NCI-H510A (cell line): ENCODE measurements around the gene ZSWIM4.
"Not testable (repeated sequence)": the region's sequence is repeated elsewhere in the genome, so short reads cannot be mapped to it uniquely, and the experiment has no call there.

ENCODE experiments used
- DNase-seq: peaks from one replicate; lab custom pipeline; 2025; lab: John Stamatoyannopoulos, UW

Gene ZSWIM4

DNA sequence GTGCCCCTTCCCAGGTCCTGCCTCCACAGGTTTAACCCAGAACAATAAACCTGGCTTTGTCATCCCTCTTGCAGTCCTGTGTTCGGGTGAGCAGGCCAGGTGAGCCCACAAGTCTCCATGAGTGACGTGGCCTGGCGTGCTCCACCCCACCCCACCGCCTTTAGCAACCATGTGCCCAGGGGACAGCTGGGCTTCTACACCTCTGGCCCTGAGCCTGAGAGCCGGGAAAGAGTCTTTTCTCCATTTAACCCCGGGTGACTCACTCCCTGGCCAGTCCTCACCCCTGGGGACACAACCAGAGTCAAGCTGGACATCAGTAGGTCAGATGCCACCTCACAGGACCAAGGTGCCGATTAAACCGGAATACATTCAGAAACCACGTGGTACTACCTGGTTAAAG, 16.8 kb upstream of the ZSWIM4 start:
- no peak for DNase-seq

DNA sequence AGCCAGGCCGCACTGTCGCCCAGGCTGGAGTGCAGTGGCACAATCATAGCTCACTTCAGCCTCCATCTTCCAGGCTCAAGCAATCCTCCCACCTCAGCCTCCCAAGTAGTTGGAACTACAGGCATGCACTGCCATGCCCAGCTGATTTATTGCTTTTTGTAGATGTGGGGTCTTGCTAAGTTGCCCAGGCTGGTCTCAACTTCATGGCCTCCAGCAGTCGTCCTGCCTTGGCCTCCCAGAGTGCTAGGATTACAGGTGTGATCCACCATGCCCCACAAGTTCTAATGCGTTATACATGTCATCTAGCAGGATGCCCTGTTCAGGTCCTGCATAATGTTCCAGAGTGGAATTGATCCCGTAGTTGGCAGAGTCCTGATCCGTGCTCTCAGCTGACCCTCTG, 16.4 kb upstream of the ZSWIM4 start:
- DNase-seq: no peak

DNA sequence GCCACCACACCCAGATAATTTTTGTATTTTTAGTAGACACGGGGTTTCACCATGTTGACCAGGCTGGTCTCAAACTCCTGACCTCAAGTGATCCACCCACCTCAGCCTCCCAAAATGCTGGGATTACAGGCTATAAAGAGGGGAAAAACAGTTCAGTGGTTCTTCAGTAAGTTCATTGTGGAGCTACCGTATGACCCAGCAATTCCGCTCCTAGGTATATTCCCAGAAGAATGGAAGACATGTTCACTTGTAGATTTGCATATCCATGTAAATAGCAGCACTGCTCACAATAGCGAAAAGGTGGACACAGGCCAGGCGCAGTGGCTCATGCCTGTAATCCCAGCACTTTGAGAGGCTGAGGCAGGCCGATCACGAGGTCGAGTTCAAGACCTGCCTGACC, 15.4 kb upstream of the ZSWIM4 start:
- not testable (repeated sequence) for DNase-seq

DNA sequence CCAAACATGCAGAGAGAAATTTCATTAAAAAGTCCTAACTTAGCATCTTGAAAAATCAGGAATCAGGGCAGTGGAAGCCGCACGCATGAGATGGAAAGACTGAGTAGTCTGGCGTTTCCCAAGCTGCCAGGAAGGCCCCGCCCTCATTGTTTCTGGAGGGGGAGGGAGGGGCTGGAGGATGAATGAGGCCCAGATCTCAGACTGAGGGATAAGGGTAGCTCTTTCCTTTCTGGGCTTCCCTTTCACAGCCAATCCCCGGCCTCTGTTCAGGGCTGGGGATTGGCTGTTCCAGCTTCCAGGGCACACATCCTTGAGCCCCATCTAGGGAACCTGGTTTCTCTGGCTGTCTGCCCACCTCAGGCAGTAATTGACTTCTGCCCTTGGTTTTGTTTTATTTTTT, 13.7 kb upstream of the ZSWIM4 start:
- peak; percentile 52 for DNase-seq

DNA sequence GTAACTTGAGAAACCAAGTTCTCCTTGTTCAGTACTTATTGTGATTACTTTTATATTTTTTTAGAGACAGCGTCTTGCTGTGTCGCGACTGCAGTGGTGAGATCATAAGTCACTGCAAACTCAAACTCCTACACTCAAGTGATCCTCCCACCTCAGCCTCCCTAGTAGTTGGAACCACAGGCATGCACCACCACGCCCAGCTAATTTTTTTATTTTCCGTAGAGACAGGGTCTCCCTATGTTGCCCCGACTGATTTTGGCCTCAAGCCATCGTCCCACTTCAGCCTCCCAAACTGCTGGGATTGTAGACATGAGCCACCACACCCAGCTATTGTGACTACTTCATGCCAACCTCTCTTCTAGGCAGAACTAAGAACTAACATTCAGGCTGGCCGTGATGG, 12.7 kb upstream of the ZSWIM4 start:
- no peak for DNase-seq

DNA sequence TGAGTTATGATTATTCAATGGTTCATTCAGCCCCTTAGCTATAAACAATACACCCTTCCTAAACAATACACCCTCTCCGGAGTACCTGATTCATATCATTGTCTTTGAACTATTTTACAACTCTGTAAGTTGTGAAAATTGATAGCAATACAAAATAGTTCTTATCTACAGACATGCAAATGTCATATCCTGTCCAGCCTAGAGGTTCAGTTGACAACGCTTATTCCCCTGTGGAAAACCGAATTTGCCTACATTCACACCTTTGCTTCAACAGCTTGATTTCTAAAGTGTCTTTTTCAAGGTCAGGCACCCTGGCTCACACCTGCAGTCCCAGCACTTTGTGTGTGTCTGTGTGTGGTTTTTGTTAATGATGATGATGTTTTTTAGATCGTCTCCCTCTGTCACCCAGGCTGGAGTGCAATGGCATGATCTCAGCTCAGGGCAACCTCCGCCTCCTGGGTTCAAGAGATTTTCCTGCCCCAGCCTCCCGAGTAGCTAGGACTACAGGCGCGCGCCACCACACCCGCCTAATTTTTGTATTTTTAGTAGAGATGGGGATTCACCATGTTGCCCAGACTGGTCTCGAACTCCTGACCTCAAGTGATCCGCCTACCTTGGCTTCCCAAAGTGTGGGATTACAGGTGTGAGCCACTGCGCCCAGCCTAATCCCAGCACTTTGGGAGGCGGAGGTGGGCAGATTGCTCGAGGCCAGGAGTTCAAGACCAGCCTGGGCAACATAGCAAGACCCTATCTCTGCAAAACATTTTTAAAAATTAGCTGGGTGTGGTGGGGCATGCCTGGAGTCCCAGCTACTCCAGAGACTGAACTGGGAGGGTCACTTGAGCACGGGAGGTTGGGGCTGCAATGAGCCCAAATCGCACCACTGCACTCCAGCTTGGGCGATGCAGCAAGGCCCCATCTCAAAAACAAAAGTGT, 11.4 kb upstream of the ZSWIM4 start:
- DNase-seq: no peak

DNA sequence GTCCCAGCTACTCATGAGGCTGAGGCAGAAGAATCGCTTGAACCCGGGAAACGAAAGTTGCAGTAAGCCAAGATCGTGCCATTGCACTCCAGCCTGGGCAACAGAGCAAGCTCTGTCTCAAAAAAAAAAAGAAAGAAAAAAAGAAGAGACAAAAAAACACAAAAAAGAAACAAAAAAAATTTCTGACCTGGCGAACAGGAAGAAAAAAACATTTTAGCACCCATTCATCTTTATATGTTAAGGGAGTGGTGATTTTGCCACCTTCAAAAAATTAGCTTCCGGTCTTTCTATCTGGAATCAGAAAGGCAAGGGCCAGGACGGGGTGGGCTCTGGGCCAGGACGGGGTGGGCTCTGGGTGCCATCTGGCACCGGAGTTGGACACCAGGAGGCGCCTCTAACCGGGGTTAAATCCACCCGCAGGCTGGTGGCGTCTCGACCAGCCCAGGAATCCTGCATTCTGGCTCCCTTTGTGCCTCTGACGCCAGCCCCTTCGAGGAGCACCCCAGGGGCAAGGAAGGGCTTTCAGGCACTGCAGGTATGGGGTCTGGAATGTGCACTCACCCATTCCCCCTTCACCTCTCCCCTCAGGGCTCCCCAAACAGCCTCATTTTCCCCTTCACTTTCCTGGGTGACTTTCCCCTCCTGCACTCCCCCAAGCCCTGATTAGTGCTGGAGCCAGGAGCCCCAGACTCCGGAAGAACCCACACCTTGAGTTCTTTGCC, 10.4 kb upstream of the ZSWIM4 start:
- no peak for DNase-seq

DNA sequence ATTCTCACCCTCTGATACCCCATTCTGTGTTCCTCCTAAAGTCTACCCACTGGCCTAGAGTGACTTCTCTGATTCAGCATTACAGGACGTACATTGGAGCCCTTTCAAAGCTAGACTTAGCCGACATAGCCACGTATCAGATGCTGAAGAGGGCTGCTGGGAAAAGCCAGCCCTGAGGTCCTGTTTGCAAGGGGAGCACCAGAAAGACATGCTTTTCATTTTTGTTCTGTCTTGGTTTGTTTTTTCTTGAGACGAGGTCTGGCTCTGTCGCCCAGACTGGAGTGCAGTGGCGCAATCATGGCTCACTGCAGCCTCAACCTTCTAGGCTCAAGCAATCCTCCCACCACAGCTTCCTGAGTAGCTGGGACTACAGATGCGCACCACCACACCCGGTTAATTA, 6.3 kb upstream of the ZSWIM4 start:
- DNase-seq: no peak

DNA sequence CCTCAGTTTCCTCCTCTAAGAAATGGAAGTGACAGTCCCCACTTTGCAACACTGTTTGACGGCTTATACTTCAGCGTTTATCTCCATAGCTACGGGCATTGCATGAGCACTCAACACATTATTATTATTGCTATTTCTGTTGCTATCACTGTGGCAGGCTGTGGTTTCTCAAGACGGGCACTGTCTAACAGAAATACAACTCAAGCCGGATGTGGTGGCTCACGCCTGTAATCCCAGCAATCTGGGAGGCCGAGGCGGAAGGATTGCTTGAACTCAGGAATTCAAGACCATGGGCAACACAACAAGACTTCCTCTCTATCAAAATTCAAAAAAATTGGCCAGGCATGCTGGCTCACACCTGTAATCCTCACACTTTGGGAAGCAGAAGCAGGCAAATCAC, 4.9 kb upstream of the ZSWIM4 start:
- DNase-seq: no peak

DNA sequence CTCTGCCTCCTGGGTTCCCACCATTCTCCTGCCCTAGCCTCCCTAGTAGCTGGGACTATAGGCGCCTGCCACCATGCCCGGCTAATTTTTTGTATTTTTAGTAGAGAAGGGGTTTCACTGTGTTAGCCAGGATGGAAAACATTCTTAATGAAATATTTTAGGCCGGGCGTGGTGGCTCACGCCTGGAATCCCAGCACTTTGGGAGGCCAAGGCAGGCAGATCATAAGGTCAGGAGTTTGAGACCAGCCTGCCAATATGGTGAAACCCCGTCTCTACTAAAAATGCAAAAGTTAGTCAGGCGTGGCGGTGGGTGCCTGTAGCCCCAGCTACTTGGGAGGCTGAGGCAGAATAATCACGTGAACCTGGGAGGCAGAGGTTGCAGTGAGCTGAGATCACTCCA, 1.9 kb upstream of the ZSWIM4 start:
- DNase-seq: not testable (repeated sequence)

DNA sequence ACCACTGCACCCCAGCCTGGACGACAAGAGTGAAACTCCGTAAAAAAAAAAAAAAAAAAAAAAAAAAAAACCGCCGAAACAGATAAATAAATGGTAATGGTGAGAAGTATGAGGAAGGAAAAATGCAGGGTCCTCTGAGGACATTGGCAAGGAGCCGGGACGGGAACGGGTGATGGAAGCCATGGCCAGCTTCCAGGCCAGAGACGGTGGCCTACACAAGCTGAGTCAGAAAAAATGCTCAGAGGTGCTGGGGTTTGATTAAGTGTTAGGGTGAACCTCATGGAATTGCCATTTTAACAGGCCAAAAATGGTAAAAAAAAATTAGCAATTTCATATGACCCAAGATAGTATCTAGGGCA, 866 bp upstream of the ZSWIM4 start:
- no peak for DNase-seq

DNA sequence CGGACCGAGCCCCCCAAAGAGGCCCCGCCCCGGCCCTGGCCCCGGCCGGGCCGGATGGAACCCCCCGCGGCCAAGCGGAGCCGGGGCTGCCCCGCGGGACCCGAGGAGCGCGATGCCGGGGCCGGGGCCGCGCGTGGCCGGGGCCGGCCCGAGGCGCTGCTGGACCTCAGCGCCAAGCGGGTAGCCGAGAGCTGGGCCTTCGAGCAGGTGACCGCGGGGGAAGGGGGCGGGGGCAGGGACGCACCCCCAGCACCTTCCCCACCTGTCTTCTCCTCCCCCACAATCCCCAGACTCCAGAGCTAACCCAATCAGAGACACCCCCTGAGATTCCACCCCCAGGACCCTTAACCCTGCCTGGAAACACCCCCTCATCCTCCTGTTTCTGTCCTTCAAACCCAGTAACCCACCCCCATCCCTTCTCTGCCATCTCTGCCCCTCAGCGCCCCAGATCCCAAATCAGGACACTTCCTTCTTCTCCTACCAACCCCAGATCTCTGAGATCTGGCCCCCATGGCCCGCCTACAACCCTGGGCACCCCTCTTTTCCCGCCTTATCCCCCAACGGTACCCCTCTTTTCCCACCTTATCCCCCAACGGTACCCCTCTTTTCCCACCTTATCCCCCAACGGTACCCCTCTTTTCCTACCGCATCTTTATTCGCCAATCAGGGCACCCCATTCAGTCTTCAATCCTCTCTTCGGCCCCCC, 505 bp downstream of the ZSWIM4 start:
- DNase-seq: no peak

DNA sequence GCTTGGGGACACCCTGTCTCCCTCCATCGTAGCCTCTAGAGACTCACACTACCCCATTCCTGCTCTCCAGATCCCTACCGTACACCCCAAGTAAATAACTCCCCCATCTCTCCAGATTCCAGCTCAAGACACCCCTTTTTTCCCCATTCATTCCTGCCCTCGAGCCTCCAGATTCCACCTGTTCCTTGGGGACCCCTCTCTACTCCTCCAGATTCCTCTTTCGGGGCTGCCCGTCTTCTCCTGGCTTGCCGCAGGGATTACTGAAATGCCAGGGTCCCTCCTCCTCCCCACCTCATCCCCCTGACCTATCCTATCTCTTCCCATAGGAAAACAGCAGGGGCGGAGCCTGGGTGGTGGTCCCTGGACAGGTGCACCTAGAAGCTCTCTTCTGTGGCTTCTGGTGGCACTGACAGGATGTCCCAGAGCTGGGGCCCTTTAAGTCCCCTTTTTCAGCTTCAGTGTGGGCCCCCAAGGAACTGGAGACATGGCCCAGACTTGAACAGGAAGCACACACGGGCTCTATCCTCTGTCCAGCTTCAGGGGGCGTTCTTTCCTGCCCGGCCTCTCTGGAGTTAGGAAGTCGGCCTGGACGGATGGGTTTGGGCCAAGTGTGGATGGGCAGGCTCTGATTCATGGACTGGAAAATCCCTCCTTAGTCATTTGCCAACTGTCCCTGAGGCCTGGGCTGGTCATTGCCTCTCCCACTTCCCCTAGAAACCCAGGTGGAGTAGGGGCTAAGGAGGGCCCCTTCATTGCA, 1.2 kb downstream of the ZSWIM4 start:
- DNase-seq: no peak

DNA sequence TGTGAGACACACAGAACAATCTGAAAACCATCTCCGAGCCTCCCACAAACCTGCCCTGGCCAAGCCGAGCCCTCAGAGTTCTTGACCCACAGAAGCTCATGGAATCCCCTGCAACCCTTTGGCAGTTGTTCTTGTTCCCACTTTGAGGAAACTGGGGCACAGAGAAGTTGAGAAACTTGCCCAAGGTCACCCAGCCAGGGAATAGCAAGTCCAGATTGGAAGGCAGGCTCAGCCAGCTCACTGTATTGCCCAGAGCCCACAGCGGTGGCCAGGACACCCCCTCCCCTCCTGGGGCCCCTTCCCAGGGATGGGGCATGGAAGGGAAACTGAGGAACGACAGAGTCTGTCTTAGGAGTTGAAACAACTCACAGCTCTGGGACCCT, 1.8 kb downstream of the ZSWIM4 start:
- DNase-seq: no peak

DNA sequence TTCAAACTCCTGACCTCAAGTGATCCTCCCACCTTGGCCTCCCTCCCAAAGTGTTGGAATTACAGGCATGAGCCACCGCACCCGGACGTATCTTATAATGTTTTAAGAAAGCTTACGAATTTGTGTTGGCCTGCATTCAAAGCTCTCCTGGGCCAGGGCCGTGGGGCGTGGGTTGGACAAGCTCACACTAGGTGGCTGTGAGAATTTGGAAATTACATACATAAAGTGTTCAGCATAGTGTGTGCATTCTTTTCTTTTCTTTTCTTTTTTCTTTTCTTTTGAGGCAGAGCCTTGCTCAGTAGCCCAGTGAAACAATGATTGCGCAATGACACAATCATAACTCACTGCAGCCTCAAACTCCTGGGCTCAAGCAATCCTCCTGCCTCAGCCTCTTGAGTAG, 2.6 kb downstream of the ZSWIM4 start:
- no peak for DNase-seq

DNA sequence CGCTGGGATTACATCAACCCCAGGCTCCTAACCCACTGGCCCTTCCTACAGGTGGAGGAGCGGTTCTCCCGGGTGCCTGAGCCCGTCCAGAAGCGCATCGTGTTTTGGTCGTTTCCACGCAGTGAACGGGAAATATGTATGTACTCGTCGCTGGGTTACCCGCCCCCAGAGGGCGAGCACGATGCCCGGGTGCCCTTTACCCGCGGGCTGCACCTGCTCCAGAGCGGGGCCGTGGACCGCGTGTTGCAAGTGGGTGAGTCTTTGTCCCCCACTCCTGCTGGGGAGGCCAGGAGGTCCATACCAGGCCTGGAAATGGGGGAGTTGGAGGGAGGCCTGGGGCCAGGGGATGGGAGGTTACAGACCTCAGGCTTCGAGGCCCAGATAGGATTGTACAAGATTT, 4.4 kb downstream of the ZSWIM4 start:
- DNase-seq: no peak

DNA sequence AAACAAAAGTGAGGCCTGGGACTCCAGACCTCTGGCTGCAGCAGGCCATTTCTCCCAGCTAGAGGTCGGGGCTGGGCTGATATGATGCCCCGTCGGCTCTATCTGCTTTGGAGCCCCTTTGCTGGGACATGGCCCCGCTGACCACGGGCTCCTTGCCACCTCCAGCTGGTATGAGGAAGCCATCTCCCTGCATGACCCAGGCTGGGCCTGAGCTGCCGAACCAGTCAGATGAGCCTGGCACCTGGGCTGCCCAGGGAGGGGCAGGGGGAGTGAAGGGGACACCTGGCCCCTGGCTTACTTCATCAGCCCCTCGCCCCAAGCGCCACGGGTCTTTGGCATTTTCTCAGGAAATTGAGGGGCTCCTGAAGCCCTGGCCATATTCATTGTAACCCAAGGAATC, 7.8 kb downstream of the ZSWIM4 start:
- DNase-seq: no peak

DNA sequence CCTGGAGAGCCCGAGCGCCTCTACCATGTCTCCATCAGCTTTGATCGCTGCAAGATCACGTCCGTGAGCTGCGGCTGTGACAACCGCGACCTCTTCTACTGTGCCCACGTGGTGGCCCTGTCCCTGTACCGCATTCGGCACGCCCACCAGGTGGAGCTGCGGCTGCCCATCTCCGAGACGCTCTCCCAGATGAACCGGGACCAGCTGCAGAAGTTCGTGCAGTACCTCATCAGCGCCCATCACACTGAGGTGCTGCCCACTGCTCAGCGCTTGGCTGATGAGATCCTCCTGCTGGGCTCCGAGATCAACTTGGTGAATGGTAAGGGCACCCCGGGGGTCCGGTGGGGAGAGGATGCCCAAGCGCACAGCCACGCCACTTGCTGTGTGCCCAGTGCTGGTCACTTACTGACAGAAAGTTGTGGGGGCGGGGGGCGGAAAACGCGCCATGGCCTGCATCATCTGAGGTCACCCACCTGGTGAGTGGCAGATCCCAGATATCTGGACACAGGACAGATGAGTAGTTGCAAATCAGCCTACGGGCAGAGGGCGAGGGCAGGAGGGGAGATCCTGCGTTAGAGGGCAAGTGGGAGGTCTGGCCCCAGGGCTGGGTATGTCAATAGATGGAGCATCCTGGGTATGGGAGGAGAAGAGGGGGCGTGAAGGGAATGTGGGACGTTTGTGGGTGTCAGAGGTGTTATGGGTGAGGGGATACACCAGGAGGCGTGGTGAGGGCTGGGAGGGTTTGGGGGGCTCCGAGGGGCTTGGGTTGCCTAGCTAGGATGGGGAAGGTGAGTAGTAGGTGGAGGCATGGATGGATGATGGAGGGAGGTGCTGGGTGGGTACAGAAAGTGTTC, 9.8 kb downstream of the ZSWIM4 start:
- DNase-seq: no peak

DNA sequence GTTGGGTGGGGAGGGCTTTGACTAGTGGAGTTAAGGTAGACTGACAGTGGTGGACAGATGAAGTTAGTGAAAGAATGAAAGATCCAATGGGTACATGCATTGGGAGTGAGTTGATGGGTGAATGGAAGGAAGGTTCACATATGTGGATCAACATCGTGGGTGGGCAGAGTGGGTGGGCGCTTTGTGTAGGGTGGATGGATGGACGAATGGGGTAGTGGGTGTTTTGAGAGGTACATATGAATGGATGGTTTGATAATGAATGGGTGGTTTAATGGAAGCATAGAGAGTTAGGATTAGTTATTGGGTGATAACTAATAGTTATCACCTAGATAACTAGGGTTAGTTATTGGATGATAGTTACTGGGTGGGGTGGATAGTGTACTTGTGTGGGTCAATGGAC, 11.5 kb downstream of the ZSWIM4 start:
- no peak for DNase-seq

DNA sequence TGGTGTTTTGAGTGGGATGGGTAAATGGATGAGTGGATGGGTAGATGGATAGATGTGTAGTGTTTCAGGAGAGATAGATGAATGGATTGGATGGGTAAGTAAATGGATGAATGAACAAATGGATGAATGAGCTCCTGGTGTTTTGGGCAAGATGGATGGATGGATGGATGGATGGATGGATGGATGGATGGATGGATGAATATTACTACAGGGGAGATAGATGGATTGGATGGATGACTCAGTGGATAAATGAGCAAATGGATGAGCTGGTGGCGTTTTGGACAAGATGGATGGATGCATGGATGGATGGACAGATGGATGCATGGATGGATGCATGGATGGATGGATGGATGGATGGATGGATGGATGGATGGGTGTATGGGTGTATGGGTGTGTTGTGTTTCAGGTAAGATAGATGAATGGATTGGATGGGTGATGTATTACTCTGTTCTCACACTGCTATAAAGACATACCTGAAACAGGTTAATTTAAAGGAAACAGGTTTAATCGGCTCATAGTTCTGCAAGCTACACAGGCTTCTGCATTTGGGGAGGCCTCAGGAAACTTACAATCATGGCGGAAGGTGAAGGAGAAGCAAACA, 12.3 kb downstream of the ZSWIM4 start:
- DNase-seq: no peak

DNA sequence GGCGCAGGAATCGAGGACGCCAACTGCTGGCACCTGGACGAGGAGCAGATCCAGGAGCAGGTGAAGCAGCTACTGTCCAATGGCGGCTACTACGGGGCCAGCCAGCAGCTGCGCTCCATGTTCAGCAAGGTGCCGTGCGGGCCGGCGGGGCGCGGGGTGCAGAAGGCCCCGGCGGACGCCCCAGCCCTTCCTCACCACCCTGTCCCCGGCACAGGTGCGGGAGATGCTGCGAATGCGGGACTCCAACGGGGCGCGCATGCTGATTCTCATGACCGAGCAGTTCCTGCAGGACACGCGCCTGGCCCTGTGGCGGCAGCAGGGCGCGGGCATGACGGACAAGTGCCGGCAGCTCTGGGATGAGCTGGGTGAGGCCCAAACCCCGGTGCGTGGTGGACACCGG, 13.6 kb downstream of the ZSWIM4 start:
- DNase-seq: no peak
